ENCODE data around the gene COX4I1.

GRCh38 chr16:85829171-85829719, 29.8 kb downstream of the COX4I1 start:
- TF ChIP-seq SIN3A (IDR thresholded peaks at IDR 0.05; ENCODE audit: low read depth, low read length) = no peak
- TF ChIP-seq CTCF (IDR thresholded peaks at IDR 0.05 in 2 of 3, conservative IDR thresholded peaks at IDR 0.05 in 1 of 3; ENCODE audit: control insufficient read depth in 2 of 3, extremely low read depth in 1 of 3, insufficient read depth in 1 of 3, low read depth in 3 of 3, low read length in 3 of 3) = no peak
- TF ChIP-seq SUZ12 (IDR thresholded peaks at IDR 0.05; ENCODE audit: unreplicated experiment) = no peak
- no peak for TF ChIP-seq ZBTB40 (IDR thresholded peaks at IDR 0.05; ENCODE audit: borderline replicate concordance)
- TF ChIP-seq POLR2A (IDR thresholded peaks at IDR 0.05; ENCODE audit: low read depth, low read length) = no peak
- TF ChIP-seq ZNF384 (IDR thresholded peaks at IDR 0.05; ENCODE audit: borderline replicate concordance, low read depth, low read length) = no peak
- TF ChIP-seq USF2 (IDR thresholded peaks at IDR 0.05; ENCODE audit: borderline replicate concordance, low read depth, low read length) = no peak
- TF ChIP-seq RAD21 (IDR thresholded peaks at IDR 0.05; ENCODE audit: insufficient read depth, low read depth, low read length) = no peak
- TF ChIP-seq HDGF (IDR thresholded peaks at IDR 0.05) = no peak
- no peak for TF ChIP-seq USF1 (IDR thresholded peaks at IDR 0.05; ENCODE audit: borderline replicate concordance, extremely low read length, insufficient read depth, low read depth, low read length)
- no peak for TF ChIP-seq REST (IDR thresholded peaks at IDR 0.05; ENCODE audit: low read depth, low read length)
- no peak for TF ChIP-seq SP1 (IDR thresholded peaks at IDR 0.05; ENCODE audit: low read depth, low read length)

Measured in GM12878 (cell line).